BLaER1 treated with 17β-estradiol and CSF1 and Interleukin-3, amounts not matched to agents 10 nM and 100 nM (cell line): ENCODE measurements around the gene NXPH3.
A peak's percentile ranks its signal among the peaks of the same experiment; 100 is the strongest.

Experiments used
- H3K27ac ChIP-seq, 11 experiments: shearing (Covaris generic); formaldehyde crosslinking; 2 replicates each; pipeline ENCODE4 v1.8.1; 2022
- H3K27me3 ChIP-seq, 11 experiments: shearing (Covaris generic); formaldehyde crosslinking; 2 replicates each; pipeline ENCODE4 v1.8.1; 2022
- H3K36me3 ChIP-seq, 11 experiments: shearing (Covaris generic); formaldehyde crosslinking; 2 replicates each; pipeline ENCODE4 v1.8.1; 2022
- H3K4me1 ChIP-seq, 10 experiments: shearing (Covaris generic); formaldehyde crosslinking; 2 replicates each; pipeline ENCODE4 v1.8.1; 2022
- H3K4me2 ChIP-seq, 11 experiments: shearing (Covaris generic); formaldehyde crosslinking; 2 replicates each; pipeline ENCODE4 v1.8.1; 2022
- H3K4me3 ChIP-seq, 10 experiments: shearing (Covaris generic); formaldehyde crosslinking; 2 replicates each; pipeline ENCODE4 v1.8.1; 2022
- H3K9ac ChIP-seq, 11 experiments: shearing (Covaris generic); formaldehyde crosslinking; 2 replicates each; pipeline ENCODE4 v1.8.1; 2022
- H3K9me3 ChIP-seq, 11 experiments: shearing (Covaris generic); formaldehyde crosslinking; replicated peaks in 1 of 11; 2 replicates each; pipeline ENCODE4 v1.8.1; 2022
- H4K20me1 ChIP-seq, 11 experiments: shearing (Covaris generic); formaldehyde crosslinking; 2 replicates each; pipeline ENCODE4 v1.8.1; 2022
- Cebpa-rat ChIP-seq, 11 experiments: shearing (Covaris generic); IDR thresholded peaks; 2 replicates each; pipeline ENCODE4 v1.8.1; 2022

Gene NXPH3

GRCh38 chr17:49600949-49601348 is 25.3 kb downstream of the NXPH3 start:
- Histone ChIP-seq H4K20me1 (peaks cover 0 to 16% (median 0%) of the 10 kb centered on the region in 11 experiments; a peak in 1 of 22 replicates), H3K4me3 (no peak overlapping the region), H3K27ac (no peak overlapping the region), H3K4me2 (no peak overlapping the region), H3K36me3 (peaks cover 83 to 100% (median 96%) of the 10 kb centered on the region in 11 experiments), H3K4me1 (peaks cover 9 to 37% (median 28%) of the 10 kb centered on the region in 10 experiments), H3K9me3 (no peaks in the 10 kb centered on the region), H3K9ac (no peak overlapping the region), H3K27me3 (no peaks in the 10 kb centered on the region)
- no peak for TF ChIP-seq Cebpa-rat (IDR thresholded peaks at IDR 0.05)

GRCh38 chr17:49602783-49603182 is 27.1 kb downstream of the NXPH3 start:
- TF ChIP-seq Cebpa-rat (IDR thresholded peaks at IDR 0.05), result no peak
- H3K27me3 ChIP-seq, result no peaks in the 10 kb centered on the region
- H3K4me1 ChIP-seq, result peaks cover 9 to 33% (median 24%) of the 10 kb centered on the region in 10 experiments
- peaks cover 0 to 16% (median 0%) of the 10 kb centered on the region in 11 experiments; a peak in 1 of 22 replicates for H4K20me1 ChIP-seq
- H3K4me2 ChIP-seq, result peak overlapping the region; percentile 4 to 58 (median 31); a peak in 19 of 22 replicates
- H3K9ac ChIP-seq, result no peak overlapping the region
- H3K27ac ChIP-seq, result 0 out of 22 replicates have a peak overlapping the region, but pooled peaks of 1 of the 11 experiments have one; percentile 4
- no peak overlapping the region for H3K4me3 ChIP-seq
- peaks cover 83 to 100% (median 97%) of the 10 kb centered on the region in 11 experiments for H3K36me3 ChIP-seq
- H3K9me3 ChIP-seq, result no peaks in the 10 kb centered on the region

GRCh38 chr17:49603238-49603637 is 27.6 kb downstream of the NXPH3 start:
- H3K4me2 ChIP-seq, result peak overlapping the region; percentile 4 to 58 (median 31); a peak in 18 of 22 replicates
- TF ChIP-seq Cebpa-rat (IDR thresholded peaks at IDR 0.05), result no peak
- peaks cover 9 to 28% (median 20%) of the 10 kb centered on the region in 10 experiments for H3K4me1 ChIP-seq
- no peak overlapping the region for H3K4me3 ChIP-seq
- 0 out of 22 replicates have a peak overlapping the region, but pooled peaks of 1 of the 11 experiments have one; percentile 4 for H3K27ac ChIP-seq
- H3K9ac ChIP-seq, result no peak overlapping the region
- peaks cover 0 to 16% (median 0%) of the 10 kb centered on the region in 11 experiments; a peak in 1 of 22 replicates for H4K20me1 ChIP-seq
- no peaks in the 10 kb centered on the region for H3K9me3 ChIP-seq
- peaks cover 83 to 100% (median 97%) of the 10 kb centered on the region in 11 experiments for H3K36me3 ChIP-seq
- H3K27me3 ChIP-seq, result no peaks in the 10 kb centered on the region

- Histone ChIP-seq H3K9ac (no peak overlapping the region), H3K27ac (no peak overlapping the region), H4K20me1 (peaks cover 0 to 16% (median 0%) of the 10 kb centered on the region in 11 experiments; a peak in 1 of 22 replicates), H3K9me3 (no peaks in the 10 kb centered on the region), H3K4me2 (peak overlapping the region in 10 of 11 experiments; percentile 4 to 58 (median 32); a peak in 12 of 22 replicates), H3K4me3 (no peak overlapping the region), H3K27me3 (no peaks in the 10 kb centered on the region), H3K36me3 (peaks cover 83 to 100% (median 97%) of the 10 kb centered on the region in 11 experiments), H3K4me1 (peaks cover 9 to 24% (median 15%) of the 10 kb centered on the region in 10 experiments)
- no peak for TF ChIP-seq Cebpa-rat (IDR thresholded peaks at IDR 0.05)
Observed at GRCh38 chr17:49603720-49604119, 28.0 kb downstream of the NXPH3 start.

GRCh38 chr17:49604314-49604869 is 28.7 kb downstream of the NXPH3 start:
- H3K27me3 ChIP-seq, result no peaks in the 10 kb centered on the region
- peaks cover 9 to 25% (median 15%) of the 10 kb centered on the region in 10 experiments for H3K4me1 ChIP-seq
- no peak overlapping the region for H3K4me3 ChIP-seq
- no peak overlapping the region for H3K27ac ChIP-seq
- no peak for TF ChIP-seq Cebpa-rat (IDR thresholded peaks at IDR 0.05)
- peaks cover 83 to 100% (median 97%) of the 10 kb centered on the region in 11 experiments for H3K36me3 ChIP-seq
- H4K20me1 ChIP-seq, result peaks cover 0 to 16% (median 0%) of the 10 kb centered on the region in 11 experiments; a peak in 1 of 22 replicates
- H3K4me2 ChIP-seq, result no peak overlapping the region; a peak in 1 of 22 replicates
- H3K9ac ChIP-seq, result no peak overlapping the region
- H3K9me3 ChIP-seq, result no peaks in the 10 kb centered on the region

GRCh38 chr17:49610883-49611584 is 35.4 kb downstream of the NXPH3 start:
- Histone ChIP-seq H3K4me1 (peaks cover 0 to 20% (median under 1%) of the 10 kb centered on the region in 10 experiments; a peak in 10 of 20 replicates), H3K27ac (no peak overlapping the region), H3K9ac (no peak overlapping the region), H3K4me2 (peak overlapping the region in 1 of 11 experiments; percentile 22; a peak in 1 of 22 replicates), H3K9me3 (no peaks in the 10 kb centered on the region), H3K27me3 (no peaks in the 10 kb centered on the region), H4K20me1 (peaks cover 0 to 29% (median 3%) of the 10 kb centered on the region in 11 experiments; a peak in 8 of 22 replicates), H3K4me3 (no peak overlapping the region), H3K36me3 (peaks cover 87 to 100% (median 96%) of the 10 kb centered on the region in 11 experiments)
- TF ChIP-seq Cebpa-rat (IDR thresholded peaks at IDR 0.05), result peak in 5 of 11 experiments; percentile 14 to 55 (median 20); a peak in 4 of 22 replicates

GRCh38 chr17:49612726-49613125 is 37.1 kb downstream of the NXPH3 start:
- H3K9ac ChIP-seq, result no peak overlapping the region
- TF ChIP-seq Cebpa-rat (IDR thresholded peaks at IDR 0.05), result no peak

GRCh38 chr17:49613182-49613800 is 37.6 kb downstream of the NXPH3 start:
- H3K27me3 ChIP-seq, result no peaks in the 10 kb centered on the region
- no peak for TF ChIP-seq Cebpa-rat (IDR thresholded peaks at IDR 0.05)
- no peak overlapping the region for H3K27ac ChIP-seq
- no peak overlapping the region for H3K4me2 ChIP-seq
- H3K9me3 ChIP-seq, result no peaks in the 10 kb centered on the region
- no peak overlapping the region for H3K4me3 ChIP-seq
- H3K36me3 ChIP-seq, result peaks cover 75 to 98% (median 93%) of the 10 kb centered on the region in 11 experiments
- no peak overlapping the region for H3K9ac ChIP-seq
- peaks cover 9 to 43% (median 23%) of the 10 kb centered on the region in 10 experiments for H3K4me1 ChIP-seq
- peaks cover 0 to 51% (median 13%) of the 10 kb centered on the region in 11 experiments; a peak in 15 of 22 replicates for H4K20me1 ChIP-seq

More at GRCh38 chr17:49612726-49613125, 37.1 kb downstream of the NXPH3 start:
- no peak overlapping the region for H3K4me2 ChIP-seq
- H3K27ac ChIP-seq, result no peak overlapping the region
- peaks cover 9 to 37% (median 17%) of the 10 kb centered on the region in 10 experiments for H3K4me1 ChIP-seq
- no peaks in the 10 kb centered on the region for H3K9me3 ChIP-seq
- no peaks in the 10 kb centered on the region for H3K27me3 ChIP-seq
- H4K20me1 ChIP-seq, result peaks cover 0 to 45% (median 11%) of the 10 kb centered on the region in 11 experiments; a peak in 15 of 22 replicates
- no peak overlapping the region for H3K4me3 ChIP-seq
- H3K36me3 ChIP-seq, result peaks cover 75 to 98% (median 93%) of the 10 kb centered on the region in 11 experiments
